ENCODE data around the gene DIP2C. TPM values are rescaled to one million over a fixed set of nuclear protein-coding genes. Genes with fewer than 3 reads are reported as not detected.

DIP2C gene
- total RNA-seq, 1 donor from 2014 or later: 1.6 TPM

DNA sequence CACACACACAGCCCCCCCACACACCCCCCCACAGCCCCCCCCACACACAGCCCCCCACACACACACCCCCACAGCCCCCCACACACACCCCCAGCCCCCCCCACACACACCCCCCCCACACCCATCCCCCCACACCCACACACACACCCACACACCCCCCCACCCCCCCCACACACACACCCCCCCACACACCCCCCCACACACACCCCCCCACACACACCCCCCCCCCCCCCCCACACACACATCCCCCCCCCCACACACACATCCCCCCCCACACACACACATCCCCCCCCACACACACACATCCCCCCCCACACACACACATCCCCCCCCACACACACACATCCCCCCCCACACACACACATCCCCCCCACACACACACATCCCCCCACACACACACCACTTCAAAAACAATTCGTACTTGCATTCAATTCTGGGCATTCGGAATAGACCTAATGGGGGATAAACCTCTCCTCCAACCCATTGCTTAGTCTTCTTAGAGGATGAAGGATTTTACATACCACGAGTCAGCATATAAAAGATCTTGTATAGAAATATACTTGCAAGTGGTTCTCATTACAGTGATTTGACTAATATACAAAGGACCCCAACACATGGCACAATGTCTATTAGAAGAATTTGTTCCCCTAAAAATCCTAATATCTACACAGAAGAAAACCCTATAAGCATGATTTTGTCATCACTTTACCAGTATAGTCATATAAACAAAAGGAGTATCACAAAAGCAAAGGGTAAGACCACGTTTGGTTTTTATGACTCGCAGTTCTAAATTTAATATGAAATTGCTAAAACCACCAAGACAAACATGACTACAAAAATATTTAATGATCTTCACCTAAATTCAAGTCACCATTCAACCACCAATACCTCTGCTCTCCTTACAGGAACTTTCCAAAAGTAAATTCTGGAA lies 80.9 kb downstream of the DIP2C start:
- H3K27ac Mint-ChIP-seq: no peak overlapping the region
- intact Hi-C loops (cut with micrococcal nuclease): no loop called here
- H3K36me3 Mint-ChIP-seq (ENCODE audit: low read depth): no peaks in the 10 kb centered on the region
- H3K4me3 Mint-ChIP-seq (ENCODE audit: low read depth): no peak overlapping the region
- H3K27me3 Mint-ChIP-seq (ENCODE audit: low read depth): peaks cover 3% of the 10 kb centered on the region
- H3K4me1 Mint-ChIP-seq (ENCODE audit: low read depth): peaks cover 7% of the 10 kb centered on the region
- DNase-seq (ENCODE audit: low spot score): no peak
- H3K9me3 Mint-ChIP-seq: peaks cover 16% of the 10 kb centered on the region

DNA sequence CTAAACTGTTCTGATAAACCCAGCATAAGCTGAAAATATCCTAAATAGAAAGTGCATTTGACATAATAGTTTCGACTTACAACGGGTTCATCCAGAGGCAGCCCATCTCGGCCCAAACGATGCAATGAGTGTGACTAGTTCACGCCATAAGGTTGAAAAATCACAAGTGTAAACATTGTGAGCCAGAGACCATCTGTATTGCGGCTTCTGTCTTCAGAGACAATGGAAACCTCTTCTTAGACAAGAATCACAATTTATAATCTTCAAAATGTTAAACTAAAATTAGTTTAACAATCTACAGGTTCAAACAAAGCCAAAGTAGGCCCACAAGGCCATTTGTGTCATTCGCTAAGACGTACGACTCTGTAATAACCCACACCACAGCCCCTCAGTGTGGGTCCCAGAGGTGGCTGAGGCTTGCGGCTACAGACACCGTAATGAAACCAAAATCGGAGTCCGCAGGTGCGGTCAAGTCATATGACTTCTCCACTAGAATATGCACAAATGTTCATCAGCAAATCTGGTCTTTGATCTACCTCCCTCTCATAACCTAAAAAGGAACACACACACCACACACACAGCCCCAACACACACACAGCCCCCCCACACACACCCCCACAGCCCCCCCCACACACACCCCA lies 81.8 kb downstream of the DIP2C start:
- intact Hi-C loops (cut with micrococcal nuclease): no loop called here
- Mint-ChIP-seq H3K27ac (no peak overlapping the region), H3K27me3 (ENCODE audit: low read depth) (peaks cover 3% of the 10 kb centered on the region), H3K9me3 (peaks cover 16% of the 10 kb centered on the region), H3K4me3 (ENCODE audit: low read depth) (no peak overlapping the region), H3K36me3 (ENCODE audit: low read depth) (no peaks in the 10 kb centered on the region), H3K4me1 (ENCODE audit: low read depth) (peaks cover 7% of the 10 kb centered on the region)
- no peak for DNase-seq (ENCODE audit: low spot score)

DNA sequence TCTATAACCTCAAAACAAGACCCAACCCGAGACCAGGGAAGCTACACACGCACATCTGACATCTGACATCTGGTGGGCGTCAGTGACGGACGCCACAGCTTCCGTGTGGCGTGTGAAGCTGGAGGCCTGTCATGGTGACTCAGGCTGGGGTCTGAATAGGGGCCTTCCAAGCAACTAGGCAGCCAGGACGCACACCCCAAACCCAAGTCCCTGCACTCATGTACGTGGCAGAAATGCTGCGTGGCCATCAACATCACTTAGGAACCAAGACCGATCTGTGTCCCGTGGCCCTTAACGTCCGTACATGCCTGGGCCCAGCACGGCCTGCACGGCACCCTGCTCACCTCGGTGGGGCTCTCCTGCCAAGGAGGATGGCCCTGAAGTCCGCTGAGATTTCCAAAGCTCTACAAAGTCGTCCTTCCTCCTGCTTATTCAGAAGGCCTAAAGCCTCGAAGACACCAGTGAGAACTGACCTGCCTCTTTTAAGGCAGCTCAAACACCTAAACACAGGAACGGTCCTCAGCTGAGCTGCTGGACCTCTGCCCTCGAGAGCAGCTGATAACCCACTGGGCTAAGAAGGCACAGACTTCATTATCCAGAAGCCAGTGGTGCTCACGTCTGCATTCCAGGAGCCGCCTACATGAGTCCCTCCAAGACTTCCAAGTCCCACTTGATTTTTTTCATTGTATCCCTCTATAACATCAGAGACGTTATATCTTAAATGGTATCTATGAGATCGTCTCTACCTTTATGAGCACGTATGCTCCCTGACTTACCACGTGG lies 82.5 kb downstream of the DIP2C start:
- H3K4me1 Mint-ChIP-seq (ENCODE audit: low read depth): peaks cover 7% of the 10 kb centered on the region

DNA sequence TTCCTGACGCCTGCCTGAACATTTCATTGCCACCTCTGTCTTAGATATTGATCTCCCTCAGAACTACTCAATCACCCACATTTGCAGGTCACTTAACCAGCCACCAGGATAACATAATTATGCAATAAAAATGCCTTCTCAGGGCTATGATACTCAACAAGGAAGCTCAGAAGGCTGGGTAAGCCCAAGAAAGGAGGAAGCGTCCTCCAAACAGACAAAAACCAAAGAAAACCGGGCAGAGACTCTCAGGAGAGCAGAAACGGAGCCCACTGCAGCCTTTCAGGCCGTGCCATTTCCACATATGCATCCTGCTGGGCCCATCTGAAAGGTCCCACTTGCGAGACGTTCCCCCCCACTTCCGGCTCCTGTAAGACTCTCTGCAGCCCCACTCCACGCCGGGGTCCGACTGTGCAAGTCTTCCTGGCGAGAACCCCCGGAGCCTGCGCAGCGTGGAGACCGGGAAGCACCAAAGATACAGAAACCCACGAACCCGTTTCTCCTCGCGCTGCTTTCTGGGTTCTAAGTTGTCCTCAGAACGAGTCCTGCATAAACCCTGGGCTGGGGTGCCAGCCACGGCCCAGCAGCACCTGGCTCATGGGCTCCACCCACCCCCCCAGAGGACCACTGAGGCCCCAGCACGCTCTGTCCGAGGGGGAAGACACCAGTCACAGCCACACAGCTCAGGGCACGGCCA lies 83.7 kb downstream of the DIP2C start:
- peaks cover 8% of the 10 kb centered on the region for H3K9me3 Mint-ChIP-seq

More for the DNA sequence above, 82.5 kb downstream of the DIP2C start:
- no peak overlapping the region for H3K27ac Mint-ChIP-seq
- no peaks in the 10 kb centered on the region for H3K36me3 Mint-ChIP-seq (ENCODE audit: low read depth)
- H3K4me3 Mint-ChIP-seq (ENCODE audit: low read depth): no peak overlapping the region
- peaks cover 3% of the 10 kb centered on the region for H3K27me3 Mint-ChIP-seq (ENCODE audit: low read depth)
- intact Hi-C loops (cut with micrococcal nuclease): no loop called here
- DNase-seq (ENCODE audit: low spot score): no peak
- peaks cover 16% of the 10 kb centered on the region for H3K9me3 Mint-ChIP-seq

DNA sequence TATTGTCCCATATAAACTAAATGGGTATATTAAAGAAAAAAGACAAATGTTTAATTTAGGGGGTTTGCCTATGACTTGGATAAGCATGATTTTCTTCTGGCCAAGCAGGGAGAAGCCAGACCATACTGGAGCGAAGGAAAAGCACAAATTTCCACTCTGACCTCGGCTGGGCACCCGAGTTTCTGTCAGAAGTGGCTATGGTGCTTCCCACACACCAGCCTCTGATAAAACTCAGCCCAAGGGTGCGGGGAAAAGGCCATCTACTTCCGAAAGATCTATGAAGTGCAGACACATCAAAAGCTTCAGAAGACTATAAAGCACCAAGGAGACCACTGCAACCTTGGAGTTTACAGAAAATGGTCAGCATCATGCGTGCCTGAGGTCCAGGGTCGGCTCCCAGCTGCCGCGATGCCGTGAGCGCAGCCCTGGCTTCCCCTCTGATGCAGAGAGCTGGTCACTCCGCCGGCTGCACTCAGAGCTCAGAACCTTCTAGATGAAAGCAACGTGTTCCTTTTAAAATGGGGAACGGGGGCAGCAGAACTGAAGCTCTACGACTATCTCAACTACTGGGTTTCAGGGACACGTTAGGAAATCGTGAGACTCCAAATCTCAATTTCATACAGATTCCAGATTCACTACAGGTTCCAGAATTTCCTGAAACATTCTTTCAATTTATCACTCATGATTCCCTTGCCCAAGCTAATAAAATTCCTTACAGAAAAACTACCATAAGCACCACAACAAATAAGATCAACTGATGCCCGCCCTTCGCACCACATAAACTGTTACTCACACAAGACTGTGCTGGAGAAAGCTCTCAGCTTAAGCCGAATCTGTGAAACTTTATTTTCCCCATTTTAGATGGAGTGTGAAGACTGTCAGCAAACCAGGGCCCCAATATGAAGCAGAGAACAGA lies 84.5 kb downstream of the DIP2C start:
- Mint-ChIP-seq H3K36me3 (ENCODE audit: low read depth) (no peaks in the 10 kb centered on the region), H3K27ac (no peak overlapping the region), H3K4me3 (ENCODE audit: low read depth) (no peak overlapping the region), H3K4me1 (ENCODE audit: low read depth) (peaks cover 5% of the 10 kb centered on the region), H3K9me3 (peaks cover 3% of the 10 kb centered on the region), H3K27me3 (ENCODE audit: low read depth) (peaks cover 1% of the 10 kb centered on the region)
- DNase-seq (ENCODE audit: low spot score): no peak
- intact Hi-C loops (cut with micrococcal nuclease): no loop called here

More for the DNA sequence above, 83.7 kb downstream of the DIP2C start:
- H3K4me3 Mint-ChIP-seq (ENCODE audit: low read depth): no peak overlapping the region
- H3K27ac Mint-ChIP-seq: no peak overlapping the region
- peaks cover 5% of the 10 kb centered on the region for H3K4me1 Mint-ChIP-seq (ENCODE audit: low read depth)
- peaks cover 1% of the 10 kb centered on the region for H3K27me3 Mint-ChIP-seq (ENCODE audit: low read depth)
- intact Hi-C loops (cut with micrococcal nuclease): no loop called here
- DNase-seq (ENCODE audit: low spot score): no peak
- no peaks in the 10 kb centered on the region for H3K36me3 Mint-ChIP-seq (ENCODE audit: low read depth)

DNA sequence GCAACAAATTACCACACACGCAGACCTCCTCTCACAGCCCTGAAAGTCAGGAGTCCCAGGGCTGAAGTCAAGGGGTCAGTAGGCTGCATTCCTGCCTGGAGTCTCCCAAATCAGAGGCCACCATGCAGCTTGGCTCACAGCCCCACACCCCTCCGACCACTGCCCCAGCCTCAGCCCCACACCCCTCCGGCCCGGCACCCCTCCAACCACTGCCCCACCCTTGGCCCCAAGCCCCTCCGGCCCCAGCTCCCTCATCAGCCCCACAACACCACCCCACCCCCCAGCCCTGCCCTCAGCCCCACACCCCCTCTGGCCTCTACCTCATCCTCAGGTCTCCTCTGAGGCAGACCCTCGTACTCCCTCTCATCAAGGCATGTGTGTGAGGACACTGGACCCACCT lies 85.7 kb downstream of the DIP2C start:
- no peak for DNase-seq (ENCODE audit: low spot score)
- Mint-ChIP-seq H3K4me3 (ENCODE audit: low read depth) (no peak overlapping the region), H3K27me3 (ENCODE audit: low read depth) (peaks cover 1% of the 10 kb centered on the region), H3K4me1 (ENCODE audit: low read depth) (peaks cover 2% of the 10 kb centered on the region), H3K27ac (no peak overlapping the region), H3K9me3 (no peaks in the 10 kb centered on the region), H3K36me3 (ENCODE audit: low read depth) (no peaks in the 10 kb centered on the region)
- intact Hi-C loops (cut with micrococcal nuclease): no loop called here

DNA sequence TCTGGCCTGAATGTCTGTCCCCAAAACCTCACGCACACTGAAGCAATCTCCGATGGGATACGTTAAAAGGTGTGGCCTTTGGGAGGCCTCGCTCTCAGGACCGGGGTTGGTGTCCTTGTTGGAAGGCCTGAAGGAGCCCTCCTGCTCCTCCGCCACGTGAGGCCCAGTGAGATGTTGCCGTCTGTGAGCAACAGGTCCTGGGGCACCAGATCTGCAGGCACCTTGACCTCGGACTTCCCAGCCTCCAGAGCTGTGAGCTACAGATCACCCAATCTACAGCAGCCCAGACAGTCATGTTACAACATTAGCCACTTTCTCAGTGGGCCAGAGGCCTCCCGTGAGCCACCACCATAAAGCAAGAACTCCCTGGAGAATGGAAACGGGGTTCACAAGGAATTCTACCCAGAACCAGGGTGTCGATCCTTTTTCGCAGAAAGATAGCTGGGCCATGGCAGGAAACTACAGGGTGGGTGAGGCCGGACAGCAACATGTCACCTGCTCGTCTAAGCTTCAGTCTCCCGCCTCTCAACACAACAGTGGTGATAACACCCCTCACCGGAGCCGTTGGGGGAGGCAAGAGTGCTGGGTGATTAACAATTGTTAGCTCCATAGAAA lies 87.0 kb downstream of the DIP2C start:
- H3K27me3 Mint-ChIP-seq (ENCODE audit: low read depth): peaks cover 1% of the 10 kb centered on the region
- DNase-seq (ENCODE audit: low spot score): no peak

DNA sequence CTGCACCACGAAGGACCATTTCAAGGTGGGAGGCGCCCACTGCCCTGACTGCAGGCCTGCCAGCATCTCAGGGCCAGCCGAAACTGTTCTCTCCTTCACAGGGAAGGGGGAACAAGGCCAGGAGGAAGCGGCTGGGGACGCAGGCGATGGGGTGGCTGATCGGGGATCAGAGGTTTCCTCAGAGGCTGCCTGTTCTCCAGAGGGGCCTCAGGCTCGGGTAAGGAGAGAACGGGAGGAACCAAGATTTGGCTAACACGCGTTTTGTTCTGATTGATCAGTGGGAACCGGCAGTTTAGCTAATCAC lies 87.9 kb downstream of the DIP2C start:
- no peak for DNase-seq (ENCODE audit: low spot score)
- Mint-ChIP-seq H3K36me3 (ENCODE audit: low read depth) (no peaks in the 10 kb centered on the region), H3K4me1 (ENCODE audit: low read depth) (no peaks in the 10 kb centered on the region), H3K9me3 (no peaks in the 10 kb centered on the region), H3K27me3 (ENCODE audit: low read depth) (peaks cover 1% of the 10 kb centered on the region), H3K4me3 (ENCODE audit: low read depth) (no peak overlapping the region), H3K27ac (no peak overlapping the region)
- intact Hi-C loops (cut with micrococcal nuclease): no loop called here

More for the DNA sequence above, 87.0 kb downstream of the DIP2C start:
- Mint-ChIP-seq H3K9me3 (no peaks in the 10 kb centered on the region), H3K36me3 (ENCODE audit: low read depth) (no peaks in the 10 kb centered on the region), H3K4me3 (ENCODE audit: low read depth) (no peak overlapping the region), H3K4me1 (ENCODE audit: low read depth) (no peaks in the 10 kb centered on the region), H3K27ac (no peak overlapping the region)
- intact Hi-C loops (cut with micrococcal nuclease): no loop called here

DNA sequence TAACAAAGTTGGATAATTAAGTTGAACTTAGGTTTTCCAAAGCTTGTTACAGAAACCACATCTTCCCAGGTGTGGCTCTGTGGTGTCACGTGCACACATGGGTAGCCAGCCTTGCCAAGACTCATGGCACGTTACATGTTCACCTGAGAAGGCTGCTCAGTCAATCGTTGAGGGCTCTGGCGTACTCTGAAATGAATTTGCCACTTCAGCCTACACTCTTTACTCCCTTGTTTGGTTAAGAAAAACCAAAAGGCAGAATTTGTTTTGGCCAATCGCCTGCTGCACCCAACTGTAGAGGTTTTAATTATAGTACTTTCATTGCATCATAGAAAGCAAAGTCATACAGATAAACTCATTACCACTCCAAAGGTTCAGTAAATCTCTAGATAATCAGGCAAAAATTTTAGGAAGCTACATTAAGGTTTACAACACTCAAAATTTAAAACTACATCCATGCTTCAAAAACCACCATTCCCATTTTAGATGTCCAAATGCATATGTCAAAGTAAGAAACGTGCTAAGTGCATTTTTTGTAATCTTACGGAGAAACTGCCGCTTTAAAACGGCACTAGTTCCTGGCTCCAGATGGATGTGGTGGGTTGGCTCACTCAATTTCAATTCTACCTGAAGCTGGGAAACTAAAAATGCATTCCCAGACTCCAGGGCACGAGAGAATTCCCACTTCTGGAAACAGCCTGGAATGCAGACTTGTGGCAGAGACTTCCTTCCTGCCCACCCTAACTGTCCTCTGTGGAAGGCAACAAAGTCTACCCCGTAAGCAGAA lies 88.4 kb downstream of the DIP2C start:
- Mint-ChIP-seq H3K36me3 (ENCODE audit: low read depth) (no peaks in the 10 kb centered on the region), H3K9me3 (no peaks in the 10 kb centered on the region), H3K27ac (no peak overlapping the region), H3K27me3 (ENCODE audit: low read depth) (peaks cover 1% of the 10 kb centered on the region), H3K4me3 (ENCODE audit: low read depth) (no peak overlapping the region), H3K4me1 (ENCODE audit: low read depth) (no peaks in the 10 kb centered on the region)
- intact Hi-C loops (cut with micrococcal nuclease): no loop called here
- DNase-seq (ENCODE audit: low spot score): no peak

DNA sequence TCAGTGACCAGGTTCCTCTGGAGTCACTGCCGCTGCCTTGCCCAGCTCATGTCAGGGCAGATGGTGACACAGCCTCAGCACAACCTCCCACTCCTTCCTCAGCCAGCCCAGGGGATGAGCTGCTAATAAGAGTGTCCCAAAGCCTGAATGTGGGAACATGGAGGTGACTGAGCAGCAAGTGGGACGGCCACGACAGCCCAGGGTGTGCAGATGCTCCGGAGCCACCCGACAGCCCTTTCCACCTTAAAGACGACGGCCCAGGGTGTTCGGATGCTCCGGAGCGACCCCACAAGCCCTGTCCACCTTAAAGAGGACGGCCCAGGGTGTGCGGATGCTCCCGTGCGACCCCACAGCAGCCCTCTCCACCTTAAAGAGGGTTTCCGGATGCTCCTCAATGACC lies 89.2 kb downstream of the DIP2C start:
- intact Hi-C loops (cut with micrococcal nuclease): no loop called here
- Mint-ChIP-seq H3K9me3 (no peaks in the 10 kb centered on the region), H3K4me1 (ENCODE audit: low read depth) (no peaks in the 10 kb centered on the region), H3K27me3 (ENCODE audit: low read depth) (peaks cover 1% of the 10 kb centered on the region), H3K4me3 (ENCODE audit: low read depth) (no peak overlapping the region), H3K27ac (no peak overlapping the region), H3K36me3 (ENCODE audit: low read depth) (no peaks in the 10 kb centered on the region)
- DNase-seq (ENCODE audit: low spot score): no peak

DNA sequence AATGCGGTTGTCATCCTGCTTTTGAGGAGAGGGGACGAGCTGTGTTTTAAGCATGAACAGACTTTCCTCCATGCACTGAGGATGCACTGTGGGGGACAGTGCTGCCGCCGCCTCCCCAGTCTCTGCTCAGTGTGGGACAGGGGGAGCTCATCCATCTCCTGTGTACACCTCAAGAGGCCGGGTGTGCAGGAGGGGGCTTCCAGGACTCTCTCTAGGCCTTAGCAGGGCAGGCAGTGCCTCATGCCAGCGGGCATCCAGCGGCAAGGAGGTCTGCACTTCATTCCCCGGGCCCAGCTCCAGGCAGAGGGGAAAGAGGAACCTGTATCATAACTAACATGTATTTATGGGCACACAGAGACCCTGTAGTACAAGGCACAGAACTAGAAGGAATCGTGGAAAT lies 89.7 kb downstream of the DIP2C start:
- Mint-ChIP-seq H3K9me3 (no peaks in the 10 kb centered on the region), H3K27ac (no peak overlapping the region)
- intact Hi-C loops (cut with micrococcal nuclease): no loop called here

More for the DNA sequence above, 89.7 kb downstream of the DIP2C start:
- Mint-ChIP-seq H3K4me3 (ENCODE audit: low read depth) (no peak overlapping the region), H3K27me3 (ENCODE audit: low read depth) (peaks cover 1% of the 10 kb centered on the region), H3K36me3 (ENCODE audit: low read depth) (no peaks in the 10 kb centered on the region), H3K4me1 (ENCODE audit: low read depth) (no peaks in the 10 kb centered on the region)
- DNase-seq (ENCODE audit: low spot score): no peak
